GM19452 (cell line): ENCODE measurements around the gene RAE1.

Experiments
- ATAC-seq: cut with Tn5 transposase; IDR thresholded peaks from one replicate; pipeline ENCODE4 v1.9.1; 2021; ENCODE audit not compliant: unreplicated experiment

RAE1 gene

DNA sequence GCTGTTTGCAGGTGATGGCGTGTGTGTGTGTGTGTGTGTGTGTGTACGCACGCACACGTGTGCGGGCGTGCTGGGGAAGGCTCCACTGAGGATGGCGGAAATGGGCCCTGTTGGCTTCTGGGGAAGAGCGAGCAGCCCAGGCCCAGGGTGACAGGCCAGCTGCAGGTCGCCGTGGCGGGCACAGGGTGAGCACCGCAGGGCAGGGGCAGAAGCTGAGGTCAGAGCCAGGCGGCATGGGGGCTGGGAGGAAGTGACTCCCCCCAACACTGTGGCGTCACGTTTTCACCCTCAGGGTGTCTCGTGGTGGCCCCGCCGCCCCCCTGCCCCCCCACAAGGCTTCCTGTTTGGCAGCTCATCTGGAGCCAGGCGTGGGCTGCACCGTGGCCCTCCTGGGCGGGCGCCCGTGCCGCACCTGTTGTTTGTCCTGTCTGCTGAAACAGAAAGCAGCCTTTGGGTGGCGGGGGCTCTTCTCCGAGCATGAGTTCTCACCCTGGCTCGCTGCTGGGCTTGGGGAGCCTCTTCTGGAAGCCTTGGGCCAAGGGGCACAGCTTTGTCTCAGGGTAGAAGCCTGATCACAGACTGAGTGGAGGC is 47.3 kb downstream of the RAE1 start:
- peak; percentile 62 for ATAC-seq

- ATAC-seq: no peak
These were observed 48.0 kb downstream of the RAE1 start for GRCh38 chr20:57398901-57399535.

- ATAC-seq: peak; percentile 36
These were observed 48.6 kb downstream of the RAE1 start for GRCh38 chr20:57399587-57400155.

GRCh38 chr20:57400231-57400701 is 49.2 kb downstream of the RAE1 start:
- no peak for ATAC-seq

DNA sequence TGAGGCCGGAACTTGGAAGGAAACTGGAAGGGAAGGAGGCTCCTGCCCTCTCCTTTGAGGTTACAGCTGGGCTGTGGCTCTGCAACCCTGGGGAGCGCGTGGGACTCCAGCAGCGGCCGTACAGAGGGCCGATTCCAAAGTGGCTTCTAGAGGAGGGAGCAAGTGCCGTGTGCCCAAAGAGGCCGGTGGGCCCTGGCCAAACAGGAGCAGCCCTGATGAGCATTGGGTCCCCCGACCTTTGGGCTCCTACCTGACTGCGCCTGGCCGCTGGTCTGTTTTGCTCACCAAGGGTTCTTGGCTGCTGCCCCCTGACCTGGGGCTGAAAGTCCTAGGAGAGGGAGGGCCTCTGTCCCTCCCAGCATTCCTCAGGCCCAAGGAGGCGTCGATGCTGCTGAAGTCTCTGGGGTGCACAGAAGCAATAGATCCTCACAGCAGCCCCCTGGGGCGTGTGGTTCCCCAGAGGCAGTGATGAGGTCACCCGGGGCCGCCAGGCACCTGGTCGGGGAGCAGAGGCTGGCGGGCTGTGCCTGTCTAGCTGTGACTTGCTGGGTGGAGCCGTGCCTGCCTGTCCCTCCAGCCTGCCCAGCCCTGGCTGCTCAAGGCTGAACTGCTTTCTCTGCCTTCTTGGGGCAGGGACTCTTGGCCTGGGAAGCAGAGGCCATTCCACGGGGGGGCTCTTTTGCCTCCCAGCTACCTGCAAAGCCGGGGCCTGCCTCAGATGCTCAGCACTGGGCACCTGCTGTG is 49.9 kb downstream of the RAE1 start:
- no peak for ATAC-seq

- ATAC-seq: no peak
These were observed 50.5 kb downstream of the RAE1 start for GRCh38 chr20:57401565-57401918.

DNA sequence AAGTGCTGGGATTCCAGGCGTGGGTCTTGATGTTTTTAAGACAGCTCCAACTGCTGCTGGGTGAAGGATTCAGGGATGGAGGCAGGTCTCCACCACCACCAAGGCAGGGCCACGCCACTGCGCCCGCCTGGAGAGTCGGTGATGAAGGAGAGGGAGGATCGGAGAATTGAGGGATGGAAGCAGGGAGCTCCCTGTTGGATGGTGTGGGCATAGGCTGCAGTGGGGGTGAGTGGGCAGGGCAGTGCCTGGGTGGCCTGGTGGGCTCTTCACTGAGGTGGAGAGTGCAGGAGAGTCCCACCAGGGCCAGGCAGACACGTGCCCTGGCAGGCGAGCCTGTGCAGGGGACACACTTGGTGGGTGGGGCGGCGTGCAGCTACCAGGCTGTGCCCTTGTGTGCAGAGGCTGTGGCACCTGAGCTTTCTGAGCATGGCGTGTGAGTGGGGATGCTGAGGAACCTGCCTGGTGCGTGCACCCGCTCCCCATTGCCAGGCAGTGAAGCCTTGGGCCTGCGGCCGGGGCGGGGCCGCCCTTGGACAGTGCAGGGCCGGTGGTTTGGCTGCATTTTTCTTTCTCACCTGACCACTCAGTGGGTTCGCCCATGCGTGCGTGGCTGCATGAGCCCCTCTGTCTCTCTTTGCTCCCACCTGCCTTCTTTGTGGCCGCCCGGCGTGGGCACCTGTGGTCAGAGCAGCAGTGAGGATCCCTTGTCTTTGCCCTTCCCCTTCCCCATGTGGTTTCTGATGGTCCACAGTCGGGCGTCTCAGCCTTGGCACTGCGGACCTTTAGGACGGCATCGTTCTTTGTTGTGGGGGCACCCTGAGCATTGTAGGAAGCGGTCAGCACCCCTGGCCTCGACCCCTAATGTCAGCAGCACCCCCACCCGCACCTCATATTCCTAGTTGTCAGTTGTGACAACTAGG is 51.4 kb downstream of the RAE1 start:
- ATAC-seq: no peak

DNA sequence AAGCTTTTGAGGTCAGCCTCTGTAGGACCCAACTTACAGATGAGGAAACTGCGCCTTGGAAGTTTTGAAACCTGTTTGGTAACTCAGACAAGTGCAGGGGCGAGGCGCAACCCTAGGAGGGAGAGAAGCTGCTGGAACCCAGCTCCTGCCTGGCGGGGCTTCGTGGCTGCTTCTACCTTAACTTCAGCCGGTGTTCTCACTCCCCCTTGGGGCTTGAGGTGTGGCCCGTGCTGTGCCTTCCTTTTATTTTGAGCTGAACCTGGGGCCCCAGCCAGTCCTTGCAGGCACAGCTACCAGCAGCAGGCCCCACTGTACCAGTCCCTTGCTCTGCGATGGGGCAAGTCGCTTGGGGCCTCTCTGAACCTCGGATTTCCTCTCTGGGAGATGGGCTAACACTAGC is 52.2 kb downstream of the RAE1 start:
- ATAC-seq: no peak

GRCh38 chr20:57404006-57404405 is 53.0 kb downstream of the RAE1 start:
- ATAC-seq: no peak

DNA sequence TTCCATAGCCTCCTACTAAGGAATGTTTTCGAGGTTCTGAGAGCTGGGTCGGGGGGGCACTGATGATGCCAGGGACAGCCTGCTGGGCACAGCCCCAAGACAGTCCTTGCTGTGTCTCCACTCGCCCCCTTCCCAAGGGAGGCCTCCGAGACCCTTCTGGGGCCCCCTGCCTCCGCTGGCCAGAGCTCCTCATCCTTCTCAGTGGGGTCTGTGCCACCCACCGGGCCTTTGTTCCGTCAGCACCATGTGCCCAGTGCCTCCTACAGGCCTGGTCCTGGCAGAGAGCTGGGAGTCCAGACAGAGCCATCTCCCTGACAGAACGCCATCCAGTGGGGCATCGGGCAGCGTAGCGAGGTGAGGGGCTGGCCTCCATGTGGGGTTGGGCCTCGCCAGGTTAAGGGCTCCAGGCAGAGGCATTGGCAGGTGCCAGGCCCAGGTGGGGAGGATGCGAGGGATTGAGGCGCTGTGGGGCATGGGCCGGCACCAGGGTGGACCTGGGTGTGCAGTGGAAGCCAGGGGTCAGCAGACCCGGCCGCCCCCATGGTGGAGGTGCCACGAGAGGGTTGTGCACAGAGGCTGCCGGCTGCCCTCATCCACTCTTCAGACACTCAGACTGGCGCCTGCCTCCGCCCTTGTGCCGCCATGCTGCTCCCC is 53.5 kb downstream of the RAE1 start:
- no peak for ATAC-seq

- ATAC-seq: no peak
These were observed 54.4 kb downstream of the RAE1 start for GRCh38 chr20:57405236-57406016.

DNA sequence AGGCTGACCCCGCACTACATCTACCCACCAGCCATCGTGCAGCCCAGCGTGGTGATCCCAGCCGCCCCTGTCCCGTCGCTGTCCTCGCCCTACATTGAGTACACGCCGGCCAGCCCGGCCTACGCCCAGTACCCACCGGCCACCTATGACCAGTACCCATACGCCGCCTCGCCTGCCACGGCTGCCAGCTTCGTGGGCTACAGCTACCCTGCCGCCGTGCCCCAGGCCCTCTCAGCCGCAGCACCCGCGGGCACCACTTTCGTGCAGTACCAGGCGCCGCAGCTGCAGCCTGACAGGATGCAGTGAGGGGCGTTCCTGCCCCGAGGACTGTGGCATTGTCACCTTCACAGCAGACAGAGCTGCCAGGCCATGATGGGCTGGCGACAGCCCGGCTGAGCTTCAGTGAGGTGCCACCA is 56.5 kb downstream of the RAE1 start:
- no peak for ATAC-seq

DNA sequence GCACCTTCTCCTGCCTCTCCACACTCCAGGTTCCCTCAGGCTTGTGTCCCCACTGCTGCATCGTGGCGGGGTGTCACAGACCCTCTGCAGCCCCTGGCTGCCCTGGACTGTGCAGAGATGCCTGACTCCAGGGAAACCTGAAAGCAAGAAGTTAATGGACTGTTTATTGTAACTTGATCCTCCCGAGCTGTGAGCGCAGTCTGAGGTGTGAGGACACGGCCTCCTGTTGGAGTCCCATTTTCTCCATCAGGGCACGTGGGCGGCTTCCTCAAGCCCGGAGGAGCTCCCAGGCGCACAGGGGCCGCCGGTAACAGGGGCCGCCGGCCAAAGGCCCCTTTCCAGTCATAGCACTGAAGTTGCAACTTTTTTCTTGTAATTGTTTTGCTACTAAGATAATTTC is 57.1 kb downstream of the RAE1 start:
- no peak for ATAC-seq

DNA sequence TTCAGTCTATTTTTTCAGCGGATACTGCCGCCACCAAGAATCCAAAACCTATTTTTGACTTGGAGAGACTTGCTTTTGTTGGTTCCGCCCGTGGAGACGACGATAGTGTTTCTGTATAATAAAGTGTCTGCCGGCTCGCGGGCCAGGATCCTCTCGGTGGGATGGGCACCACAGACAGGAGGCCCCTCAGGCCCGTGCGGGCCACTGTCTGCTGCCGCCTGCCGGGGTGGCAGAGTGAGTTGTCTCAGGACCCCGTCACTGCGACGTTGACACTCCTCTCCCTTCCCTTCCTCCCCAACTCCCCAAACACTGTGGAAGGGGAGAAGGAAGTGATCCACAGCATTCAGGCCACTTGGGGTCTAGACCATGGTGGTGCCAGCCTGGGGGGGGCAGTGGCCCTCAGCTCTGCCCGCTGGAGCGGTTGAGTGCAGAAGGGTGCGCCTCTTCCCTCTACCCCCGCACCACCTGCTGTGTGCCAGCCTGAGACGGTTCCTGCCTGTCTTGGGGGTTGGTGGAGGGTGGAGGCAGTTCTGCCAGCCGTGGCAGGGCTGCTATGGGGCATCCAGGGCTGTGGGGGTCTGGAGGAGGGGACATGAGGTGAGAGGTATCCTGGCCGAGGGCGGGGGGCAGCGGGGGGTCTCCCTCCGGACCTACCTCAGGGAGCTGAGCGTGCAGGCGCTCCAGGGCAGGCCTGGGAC is 57.6 kb downstream of the RAE1 start:
- ATAC-seq: no peak

GRCh38 chr20:57409316-57409671 is 58.2 kb downstream of the RAE1 start:
- no peak for ATAC-seq

DNA sequence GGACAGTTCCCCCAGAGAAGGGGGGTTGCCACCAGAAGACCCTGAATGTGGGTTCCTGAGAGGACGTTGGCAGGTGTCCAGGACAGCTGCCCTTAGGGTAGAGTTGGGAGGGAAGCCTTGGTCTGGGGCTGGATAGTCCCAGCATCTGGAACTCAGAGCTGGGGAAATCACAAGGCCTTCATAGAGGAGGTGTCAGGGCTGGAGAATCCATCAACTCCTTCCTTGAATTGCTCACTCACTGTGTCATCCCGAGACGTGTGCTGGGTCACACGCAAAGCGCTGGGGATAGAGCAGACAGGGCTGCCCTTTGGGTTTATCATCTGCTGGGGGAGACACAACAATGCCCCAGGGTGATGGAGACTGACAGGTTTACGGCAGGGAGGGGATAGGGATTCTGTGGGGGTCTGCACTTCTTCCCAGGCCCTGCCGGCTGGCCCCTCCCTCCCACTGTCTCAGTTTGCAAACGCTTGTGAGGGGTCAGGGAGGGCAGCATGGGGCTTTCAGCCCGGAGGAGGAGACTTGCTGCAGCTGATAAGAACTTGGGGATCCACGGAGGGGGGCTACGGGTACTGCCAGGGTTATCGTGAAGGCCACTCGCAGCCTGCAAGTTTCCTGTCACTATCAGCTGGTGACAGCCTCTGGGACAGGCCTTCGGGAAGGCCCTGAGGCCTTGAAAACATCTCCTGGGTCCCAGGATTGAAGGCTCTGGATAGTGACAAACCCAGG is 58.8 kb downstream of the RAE1 start:
- no peak for ATAC-seq

GRCh38 chr20:57410398-57410920 is 59.4 kb downstream of the RAE1 start:
- ATAC-seq: no peak

DNA sequence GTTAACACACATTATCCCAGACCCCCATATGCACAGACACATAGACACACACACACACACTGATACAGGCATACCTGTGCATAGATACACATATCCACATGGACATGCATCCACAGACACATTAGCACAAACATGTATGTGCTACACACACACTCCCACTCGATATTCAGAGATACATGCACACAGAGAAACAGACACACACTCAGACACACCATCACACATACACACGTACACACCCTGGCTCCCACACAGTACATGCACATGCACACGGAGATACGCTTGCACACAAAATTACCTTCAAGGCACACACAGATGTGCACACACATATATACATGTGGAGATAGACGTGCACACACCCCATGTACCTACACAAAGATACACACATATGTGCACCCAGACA is 59.9 kb downstream of the RAE1 start:
- no peak for ATAC-seq
